Measurements from ENCODE around the gene DLG2.

DNA sequence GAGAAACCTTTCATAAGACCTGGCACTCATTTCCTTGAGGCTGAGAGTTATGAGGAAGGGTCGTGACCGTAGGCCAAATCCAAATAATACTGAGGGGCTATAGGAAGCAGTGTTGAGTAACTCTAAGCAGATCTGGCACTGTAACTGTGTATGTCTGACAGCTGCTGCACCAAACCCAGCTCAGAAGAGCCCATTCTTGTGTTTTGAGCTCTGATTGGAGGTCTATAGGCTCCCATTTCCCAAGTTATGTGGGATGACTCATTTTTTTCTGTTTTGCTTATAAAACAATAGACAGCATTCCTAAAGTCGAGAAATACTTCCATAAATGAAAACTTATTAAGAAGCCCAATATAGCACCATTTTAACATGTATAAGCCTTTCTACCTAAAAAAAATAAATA is 645.8 kb downstream of the DLG2 start:
- TF ChIP-seq, protein P1, sequence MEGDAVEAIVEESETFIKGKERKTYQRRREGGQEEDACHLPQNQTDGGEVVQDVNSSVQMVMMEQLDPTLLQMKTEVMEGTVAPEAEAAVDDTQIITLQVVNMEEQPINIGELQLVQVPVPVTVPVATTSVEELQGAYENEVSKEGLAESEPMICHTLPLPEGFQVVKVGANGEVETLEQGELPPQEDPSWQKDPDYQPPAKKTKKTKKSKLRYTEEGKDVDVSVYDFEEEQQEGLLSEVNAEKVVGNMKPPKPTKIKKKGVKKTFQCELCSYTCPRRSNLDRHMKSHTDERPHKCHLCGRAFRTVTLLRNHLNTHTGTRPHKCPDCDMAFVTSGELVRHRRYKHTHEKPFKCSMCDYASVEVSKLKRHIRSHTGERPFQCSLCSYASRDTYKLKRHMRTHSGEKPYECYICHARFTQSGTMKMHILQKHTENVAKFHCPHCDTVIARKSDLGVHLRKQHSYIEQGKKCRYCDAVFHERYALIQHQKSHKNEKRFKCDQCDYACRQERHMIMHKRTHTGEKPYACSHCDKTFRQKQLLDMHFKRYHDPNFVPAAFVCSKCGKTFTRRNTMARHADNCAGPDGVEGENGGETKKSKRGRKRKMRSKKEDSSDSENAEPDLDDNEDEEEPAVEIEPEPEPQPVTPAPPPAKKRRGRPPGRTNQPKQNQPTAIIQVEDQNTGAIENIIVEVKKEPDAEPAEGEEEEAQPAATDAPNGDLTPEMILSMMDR (IDR thresholded peaks at IDR 0.05) = no peak
- no peak for TF ChIP-seq POLR2A (IDR thresholded peaks at IDR 0.05)
- no peak for TF ChIP-seq POLR2AphosphoS5 (IDR thresholded peaks at IDR 0.05)
- no peak for TF ChIP-seq EP300 (IDR thresholded peaks at IDR 0.05)
